DMS 273 (cell line): Measurements from ENCODE around the gene NR3C1.

Source experiments
- DNase-seq: peaks from one replicate; lab custom pipeline; 2025; ENCODE audit not compliant: unreplicated experiment; lab: John Stamatoyannopoulos, UW

The NR3C1 gene

DNA sequence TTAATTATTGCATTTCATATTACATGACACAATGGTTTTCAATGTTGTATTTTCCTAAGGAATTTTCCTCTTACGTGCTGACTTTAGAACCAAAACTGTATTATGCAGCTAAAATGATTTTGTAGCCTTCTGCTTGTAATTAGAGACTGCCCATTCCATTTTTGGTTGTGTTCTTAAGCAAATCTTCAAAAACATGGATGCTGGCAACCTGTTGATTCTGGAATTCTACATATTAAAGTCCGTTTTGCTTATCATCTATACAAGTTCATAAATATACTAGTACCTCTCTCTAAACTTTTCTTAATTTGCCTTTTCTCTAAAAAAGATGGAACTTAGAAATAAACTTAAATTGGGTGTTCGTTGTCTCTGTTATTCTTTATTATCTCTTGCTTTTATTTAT lies 88.3 kb downstream of the NR3C1 start:
- no peak for DNase-seq

DNA sequence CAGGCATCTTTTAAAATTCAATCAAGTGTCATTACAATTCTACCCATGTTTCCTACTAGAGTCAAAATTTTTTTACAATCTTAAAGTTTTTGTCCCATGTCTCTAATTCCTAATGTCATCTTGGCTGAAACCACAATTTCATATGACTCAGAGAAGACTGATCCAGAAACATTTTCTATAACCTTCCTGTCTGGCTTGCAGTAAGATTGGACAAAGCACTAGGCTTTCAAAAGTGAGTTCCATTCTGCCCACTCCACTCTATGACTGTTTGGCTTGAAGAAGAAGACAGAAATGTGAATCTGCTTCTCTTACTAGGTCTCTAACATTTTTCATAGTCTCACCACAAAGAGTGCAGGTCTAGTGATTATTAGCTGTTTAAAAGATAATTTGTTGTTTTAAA lies 88.8 kb downstream of the NR3C1 start:
- no peak for DNase-seq

DNA sequence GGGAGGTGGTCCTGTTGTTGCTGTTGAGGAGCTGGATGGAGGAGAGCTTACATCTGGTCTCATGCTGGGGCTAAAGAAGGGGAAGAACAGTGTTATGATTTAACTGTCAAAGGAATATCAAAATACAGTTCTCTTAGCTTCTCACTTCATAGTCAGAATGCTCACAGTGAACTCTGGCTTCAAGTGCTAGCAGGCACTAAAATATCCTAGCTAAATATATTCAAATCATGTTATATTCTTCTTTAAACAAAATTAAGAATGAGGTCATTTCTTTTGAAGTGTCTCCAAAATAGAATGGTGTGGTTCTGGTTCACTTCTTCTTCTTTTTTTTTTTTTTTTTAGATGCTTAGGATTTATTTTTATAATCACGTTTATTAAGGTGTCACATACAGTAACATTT lies 89.4 kb downstream of the NR3C1 start:
- DNase-seq = no peak

DNA sequence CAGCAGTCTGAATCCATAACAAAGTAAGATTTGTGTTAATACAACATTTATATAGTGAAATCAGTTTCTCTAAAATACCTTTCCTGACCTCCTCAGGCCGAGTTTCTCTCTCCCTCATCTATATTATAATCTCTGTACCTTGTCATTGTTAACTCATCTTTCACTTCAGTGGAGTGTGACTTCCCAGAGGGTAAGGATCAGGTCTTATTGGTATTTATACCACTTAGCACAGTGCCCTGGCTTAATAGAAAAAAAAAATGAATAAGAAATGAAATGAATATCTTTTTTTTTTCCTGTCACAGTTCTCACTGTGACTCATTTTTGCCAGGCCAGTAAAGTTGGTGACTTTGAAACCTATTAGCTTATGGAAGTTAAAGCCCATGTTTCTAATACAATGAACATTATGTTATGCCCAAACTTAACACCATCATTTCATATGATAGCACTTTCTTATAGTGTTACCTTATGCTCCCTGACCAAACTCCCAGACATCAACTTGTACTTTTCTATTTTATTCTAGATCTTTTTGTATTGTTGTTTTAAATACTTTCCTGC lies 90.1 kb downstream of the NR3C1 start:
- no peak for DNase-seq

DNA sequence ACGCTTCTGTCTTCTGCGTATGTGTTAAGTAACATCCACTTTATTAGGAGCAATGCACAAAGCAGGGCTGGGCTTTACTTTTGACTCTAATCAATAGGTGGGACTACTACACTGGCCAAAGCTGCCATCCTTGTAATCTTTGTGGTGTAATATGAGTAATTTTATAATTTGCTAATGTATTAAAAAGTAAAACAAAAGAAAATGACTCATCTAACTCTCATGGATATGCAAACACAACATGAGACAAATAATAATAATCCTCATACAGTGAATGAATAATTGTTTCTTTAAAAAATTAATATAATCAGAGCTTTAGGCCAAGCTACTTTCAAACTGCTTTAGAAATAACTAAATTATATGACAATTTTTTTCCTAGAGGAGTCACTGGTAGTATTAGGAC lies 90.7 kb downstream of the NR3C1 start:
- no peak for DNase-seq

DNA sequence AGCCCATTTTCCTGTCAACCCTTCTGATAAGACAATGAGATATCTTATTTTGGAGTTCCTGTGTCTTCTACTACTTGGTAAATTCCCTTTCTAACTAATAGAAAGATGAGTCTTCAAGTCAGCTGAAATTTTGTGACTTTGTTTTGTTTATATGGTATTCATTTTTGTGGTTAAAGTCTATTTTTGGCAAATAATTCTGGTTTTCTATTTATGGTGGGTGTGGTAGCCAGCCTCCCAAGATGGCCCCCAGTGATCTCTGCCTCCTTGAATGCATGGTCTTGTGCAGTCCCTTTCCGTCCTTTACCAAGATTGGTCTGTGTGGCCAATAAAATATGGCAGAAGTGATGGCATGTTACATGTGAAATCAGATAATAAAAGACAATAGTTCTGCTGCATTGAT lies 91.5 kb downstream of the NR3C1 start:
- no peak for DNase-seq

DNA sequence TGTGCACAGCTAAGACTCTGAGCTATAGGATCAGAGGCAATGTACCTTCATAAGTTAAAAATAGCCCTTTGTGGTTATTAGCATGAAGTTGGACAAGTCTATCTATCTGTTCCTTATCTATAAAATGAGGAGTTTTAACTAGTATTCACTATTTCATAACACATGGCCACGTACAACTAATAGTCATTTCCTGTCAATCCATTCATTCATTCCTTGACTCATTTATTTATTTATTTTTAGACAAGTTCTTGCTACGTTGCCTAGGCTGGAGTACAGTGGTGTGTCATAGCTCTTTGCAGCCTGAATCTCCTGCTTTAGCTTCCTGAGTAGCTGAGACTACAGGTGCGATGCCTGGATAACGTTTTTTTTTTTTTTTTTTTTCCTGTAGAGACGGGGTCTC lies 92.1 kb downstream of the NR3C1 start:
- DNase-seq = no peak

DNA sequence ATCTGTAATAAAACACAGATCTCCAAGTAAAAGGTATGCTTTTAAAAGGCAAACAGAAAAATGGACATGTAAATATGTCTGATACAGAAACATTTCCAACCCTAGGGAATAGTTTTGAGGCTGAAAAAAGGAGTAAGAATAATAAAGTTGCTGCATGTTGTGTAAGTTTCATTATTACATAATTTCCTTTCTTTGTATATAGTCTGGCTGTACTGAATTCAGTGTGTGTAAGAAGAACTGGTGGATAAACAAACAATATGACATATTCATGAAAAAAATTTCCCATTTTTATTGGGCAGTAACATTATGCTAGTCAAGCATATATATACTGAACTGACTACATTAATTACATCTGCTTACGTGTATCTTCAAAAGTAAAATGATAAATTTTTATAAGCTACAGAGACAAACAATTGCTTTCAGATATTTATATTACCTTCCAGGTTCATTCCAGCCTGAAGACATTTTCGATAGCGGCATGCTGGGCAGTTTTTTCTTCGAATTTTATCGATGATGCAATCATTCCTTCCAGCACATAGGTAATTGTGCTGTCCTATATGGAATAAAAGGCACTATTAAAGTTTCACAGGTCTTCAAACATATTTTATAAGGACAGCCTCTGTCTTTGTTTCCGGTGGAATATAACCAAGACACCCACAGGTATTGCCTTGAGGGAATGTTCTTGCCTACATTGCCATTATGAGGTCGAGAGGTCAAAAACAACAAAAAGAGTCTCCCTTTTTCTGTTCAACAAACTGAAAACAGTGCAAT lies 93.6 kb downstream of the NR3C1 start:
- DNase-seq = no peak

DNA sequence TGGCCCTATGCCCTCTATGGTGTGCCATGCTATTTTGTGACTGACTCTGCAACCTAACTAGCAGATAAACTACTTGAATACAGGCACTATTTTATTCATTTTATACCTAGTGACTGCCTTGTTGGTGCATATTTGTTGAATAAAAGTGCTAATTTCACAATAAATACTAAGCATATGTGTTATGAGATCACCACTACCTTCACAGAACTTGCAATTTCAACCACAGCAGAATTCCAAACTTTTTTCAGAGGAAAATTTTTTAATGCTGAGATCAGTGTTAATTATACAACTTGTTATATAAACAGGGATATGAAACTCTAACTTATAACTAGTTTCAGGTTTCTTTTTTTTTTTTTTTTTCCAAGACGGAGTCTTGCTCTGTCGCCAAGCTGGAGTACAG lies 94.8 kb downstream of the NR3C1 start:
- no peak for DNase-seq

DNA sequence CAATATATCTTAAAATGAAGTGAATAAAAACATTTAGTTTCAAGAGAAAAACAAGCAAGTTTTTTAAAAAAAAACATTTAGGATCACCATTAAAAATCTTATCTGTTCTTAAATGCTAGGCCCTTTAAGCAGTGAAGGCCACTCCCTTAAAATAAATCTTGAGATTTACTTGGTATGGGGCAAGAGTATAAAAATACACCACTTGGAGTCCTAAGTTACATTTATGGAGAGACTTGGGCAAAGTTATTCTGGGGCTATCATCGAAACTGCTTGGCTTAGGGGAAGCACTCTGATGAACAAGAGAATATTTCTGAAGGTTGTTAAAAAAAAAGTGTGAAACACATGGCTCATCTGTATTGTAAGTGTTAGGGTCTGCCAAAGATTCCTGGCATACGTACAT lies 97.4 kb downstream of the NR3C1 start:
- DNase-seq = no peak

DNA sequence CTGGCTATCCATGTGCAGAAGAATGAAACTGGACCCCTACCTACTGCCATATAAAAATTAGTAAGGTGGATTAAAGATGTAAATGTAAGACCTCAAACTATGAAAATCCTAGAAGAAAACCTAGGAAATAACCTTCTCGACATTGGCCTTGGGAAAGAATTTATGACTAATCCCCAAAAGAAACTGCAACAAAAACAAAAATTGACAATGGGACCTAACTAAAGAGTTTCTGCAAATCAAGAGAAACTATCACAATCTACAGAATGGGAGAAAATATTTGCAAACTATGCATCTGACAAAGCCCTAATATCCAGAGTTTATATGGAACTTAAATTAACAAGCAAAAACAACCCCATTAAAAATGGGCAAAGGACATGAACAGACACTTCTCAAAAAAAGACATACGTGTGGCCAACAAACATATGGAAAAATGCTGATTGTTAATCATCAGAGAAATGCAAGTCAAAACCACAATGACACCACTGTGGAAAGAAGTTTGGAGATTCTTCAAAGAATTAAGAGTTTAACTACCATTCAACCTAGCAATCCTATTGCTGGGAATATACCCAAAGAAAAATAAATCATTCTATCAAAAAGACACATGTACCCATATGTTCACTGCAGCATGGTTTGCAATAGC lies 98.5 kb downstream of the NR3C1 start:
- DNase-seq = no peak

DNA sequence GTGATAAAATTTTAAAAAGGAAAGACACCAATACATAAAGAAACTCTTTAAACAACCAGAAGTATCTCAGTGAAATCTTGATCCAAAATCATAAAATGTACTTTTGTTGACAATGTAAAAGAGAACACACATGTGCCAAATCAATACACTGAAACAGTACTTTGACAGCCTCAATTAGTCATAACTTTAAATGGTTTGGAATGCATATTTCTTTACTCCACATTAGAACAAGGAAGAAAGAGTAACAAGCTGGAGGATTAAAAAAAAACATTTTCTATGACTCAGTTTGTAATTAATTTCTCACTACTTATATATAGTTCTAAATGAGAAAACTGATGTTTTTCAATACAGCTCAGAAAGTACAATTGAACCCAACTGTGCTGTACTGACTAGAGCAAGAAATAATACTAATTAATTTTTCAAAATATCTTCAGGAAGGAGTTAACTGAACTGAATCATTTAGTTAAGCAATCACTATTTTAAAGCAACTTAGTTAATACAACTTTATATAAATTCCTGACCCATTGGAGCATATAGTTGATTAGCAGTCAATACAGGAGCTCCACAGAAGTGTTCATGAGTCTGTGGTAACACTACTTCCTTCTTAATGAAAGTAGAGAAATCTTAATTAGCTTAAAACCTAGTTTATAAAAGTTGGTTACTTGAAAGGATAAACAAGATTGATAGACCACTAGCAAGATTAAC lies 101.0 kb downstream of the NR3C1 start:
- DNase-seq = no peak

DNA sequence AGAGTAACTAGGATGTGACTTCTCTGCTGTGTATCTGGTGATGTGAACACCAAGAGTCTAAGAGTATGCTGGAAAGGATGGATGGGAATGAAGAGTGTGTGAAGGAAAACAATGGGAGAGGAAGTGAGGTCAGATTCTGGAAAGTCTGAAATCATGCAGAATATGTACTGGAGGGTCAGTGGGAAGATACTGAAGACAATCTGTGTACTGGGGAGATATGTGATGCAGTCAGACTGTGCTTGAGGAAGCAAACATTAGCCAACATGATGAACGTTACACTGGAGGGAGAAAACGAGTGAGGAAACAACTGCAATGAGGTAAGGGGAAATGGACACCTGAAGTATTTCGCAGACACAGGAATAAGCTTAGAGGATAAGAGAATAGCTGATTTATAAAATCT lies 105.7 kb downstream of the NR3C1 start:
- no peak for DNase-seq

DNA sequence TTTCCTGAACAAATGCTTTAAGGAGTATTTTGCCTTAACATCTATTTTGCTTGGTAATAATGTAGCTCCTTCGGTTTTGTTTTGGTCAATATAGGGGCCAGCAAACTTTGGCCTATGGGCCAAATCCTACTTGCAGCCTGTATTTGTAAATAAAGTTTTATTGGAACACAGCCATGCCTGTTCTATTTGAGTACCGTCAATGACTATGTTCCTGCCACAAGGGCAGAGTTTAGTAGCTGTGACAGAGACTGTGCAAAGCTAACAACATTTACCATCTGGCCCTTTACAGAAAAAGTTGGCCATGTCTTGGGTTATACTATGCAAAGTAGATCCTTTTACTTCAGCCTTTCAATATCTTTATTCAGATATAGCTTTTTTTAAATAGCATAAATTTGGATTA lies 113.4 kb downstream of the NR3C1 start:
- peak; percentile 48 for DNase-seq

DNA sequence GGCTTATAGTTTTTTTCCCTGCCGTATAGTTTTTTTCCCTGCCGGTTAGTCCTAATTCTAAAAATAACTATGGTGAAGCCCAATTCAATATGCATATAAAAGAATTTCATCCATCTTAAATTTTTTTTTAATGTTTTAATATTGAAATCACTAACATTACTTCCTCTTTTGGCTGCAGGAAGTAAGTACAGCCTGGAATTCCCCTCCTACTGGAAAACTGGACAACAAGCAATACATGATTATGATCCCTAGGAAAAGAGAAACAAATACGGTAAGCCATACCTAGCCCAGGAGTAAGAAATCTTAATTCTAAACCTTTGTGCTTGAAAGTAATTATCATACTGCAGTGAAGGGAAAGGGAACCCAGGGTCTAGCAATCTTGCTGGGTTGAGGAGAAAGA lies 119.0 kb downstream of the NR3C1 start:
- DNase-seq = no peak

DNA sequence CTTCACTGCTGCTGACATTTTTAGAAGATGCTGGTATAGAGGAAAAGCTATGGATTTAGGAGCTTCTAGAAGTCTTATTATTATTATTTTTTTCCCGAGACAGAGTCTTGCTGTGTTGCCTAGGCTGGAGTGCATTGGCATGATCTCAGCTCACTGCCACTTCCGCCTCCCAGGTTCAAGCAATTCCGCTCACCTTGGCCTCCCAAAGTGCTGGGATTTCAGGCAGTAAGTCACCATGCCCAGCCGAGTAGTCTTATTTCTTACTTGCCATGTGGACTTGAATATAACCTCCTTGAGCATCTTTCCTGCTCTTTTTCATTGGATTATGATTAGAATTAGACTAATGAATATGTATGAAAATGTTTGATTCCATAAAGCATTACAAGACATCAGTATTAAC lies 119.5 kb downstream of the NR3C1 start:
- no peak for DNase-seq

DNA sequence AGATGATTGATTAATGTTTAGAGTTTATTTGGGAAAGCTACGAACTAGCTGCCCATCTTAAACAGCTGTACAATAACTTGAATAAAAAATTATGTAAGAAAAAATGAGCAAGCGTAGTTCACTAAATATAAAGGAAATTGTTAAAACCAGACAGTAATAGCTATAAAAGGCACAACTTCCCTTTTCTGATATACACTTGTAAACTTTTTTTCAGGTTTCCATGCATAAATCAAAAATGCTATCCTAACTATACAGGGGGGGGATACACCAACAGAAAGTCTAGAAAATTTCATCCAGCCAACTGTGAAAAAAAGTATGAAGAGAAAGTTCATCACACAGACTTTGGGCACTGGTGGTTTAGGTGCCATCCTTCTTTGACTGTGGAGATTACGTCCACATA lies 122.3 kb downstream of the NR3C1 start:
- no peak for DNase-seq

DNA sequence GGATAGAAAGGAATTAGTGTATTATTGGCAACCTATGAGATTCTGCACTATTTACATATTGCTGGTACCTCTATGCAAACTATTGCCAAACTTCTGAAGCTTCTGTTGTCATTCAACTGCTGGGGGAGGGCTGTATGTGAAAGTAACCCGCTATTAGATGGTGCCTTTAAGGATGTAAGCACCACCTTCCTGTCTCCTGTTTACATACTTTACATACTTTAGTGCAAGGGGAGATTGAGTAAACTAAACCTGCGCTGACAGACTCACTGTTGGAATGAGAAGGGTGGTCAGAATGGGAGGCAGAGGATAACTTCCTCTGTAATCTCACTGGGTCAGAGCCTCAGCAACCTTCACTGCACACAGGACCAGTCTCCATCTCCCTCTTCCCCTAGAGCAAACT lies 123.8 kb downstream of the NR3C1 start:
- DNase-seq = no peak

DNA sequence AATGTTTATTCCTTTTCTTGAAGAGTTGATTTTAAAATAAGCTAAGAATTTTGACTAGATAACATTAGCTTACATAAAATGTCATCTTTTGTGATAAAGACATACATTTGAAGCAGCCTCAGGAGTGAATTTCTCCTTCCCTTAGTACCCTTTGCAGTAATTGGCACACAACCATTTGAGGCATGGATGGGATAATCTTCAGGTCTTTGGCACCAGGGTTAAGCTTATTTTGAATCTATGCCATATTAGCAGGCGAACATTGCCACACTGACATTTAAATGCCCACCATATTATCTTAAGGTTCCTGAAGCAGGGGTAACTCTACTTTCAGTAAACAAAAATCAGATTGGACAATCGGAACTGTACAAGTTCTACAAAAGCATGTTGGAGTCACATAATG lies 126.0 kb downstream of the NR3C1 start:
- no peak for DNase-seq

DNA sequence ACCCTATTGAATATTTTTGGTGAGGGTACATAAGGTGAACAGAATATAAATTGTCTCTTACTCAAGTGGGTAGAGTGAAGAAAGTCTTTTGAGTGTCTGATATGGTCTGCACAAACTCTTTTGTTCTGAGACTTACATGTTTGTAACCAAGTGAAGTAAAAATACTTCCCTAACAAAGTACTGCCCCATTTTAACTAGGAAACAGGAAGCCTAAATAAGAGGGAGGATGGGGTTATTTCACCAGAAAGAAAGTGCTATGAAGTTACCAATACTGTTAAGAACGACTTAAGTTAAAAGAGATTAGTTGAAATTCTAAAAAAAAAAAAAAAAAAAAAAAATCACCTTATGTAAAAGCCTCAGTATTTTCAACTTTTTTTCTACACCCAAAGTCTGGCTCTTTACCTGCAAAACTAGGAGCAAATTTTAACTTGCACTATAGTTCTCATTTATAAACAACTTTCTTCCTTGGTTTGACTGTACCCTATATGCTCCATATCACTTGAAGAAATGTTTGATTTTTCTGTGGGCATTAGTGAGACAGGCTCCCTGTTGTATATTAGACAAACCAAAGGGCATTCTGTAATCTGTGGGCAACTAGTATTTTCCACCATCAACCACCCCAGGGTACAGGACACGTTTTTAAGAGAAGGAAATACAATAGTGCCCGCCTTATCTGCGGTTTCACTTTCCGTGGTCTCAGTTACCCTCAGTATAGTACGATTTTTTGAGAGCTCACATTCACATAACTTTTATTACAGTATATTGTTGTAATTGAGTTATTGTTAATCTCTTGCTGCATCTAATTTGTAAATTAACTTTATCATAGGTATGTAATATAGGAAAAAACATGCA lies 127.7 kb downstream of the NR3C1 start:
- DNase-seq = no peak

DNA sequence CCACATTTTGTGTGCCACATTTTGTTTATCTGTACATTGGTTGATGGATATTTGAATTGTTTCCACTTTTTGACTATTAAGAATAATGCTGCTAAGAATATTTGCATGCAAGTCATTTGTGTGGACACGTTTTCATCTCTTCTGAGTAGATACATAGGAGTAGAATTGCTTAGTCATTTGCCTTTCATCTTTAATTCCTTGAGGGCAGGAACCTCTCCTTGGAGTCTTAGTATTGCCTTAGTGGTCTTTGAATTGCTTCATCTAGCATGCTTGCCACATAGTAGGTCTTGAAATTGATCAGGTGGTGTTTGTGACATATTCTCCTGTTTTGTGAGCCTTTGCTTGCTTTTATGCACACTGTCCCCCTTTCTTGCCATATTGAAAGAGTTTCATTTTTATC lies 128.5 kb downstream of the NR3C1 start:
- DNase-seq = no peak
